NCI-H524 treated with DMSO at 0.1 percent for 48 hours (cell line): ENCODE results near the gene AS3MT.
"Not testable (repeated sequence)": the region's sequence is repeated elsewhere in the genome, so short reads cannot be mapped to it uniquely, and the experiment has no call there.

ENCODE experiments used
- DNase-seq: peaks from one replicate; lab custom pipeline; 2025; lab: John Stamatoyannopoulos, UW

Gene AS3MT

GRCh38 chr10:102855731-102856436 lies 13.4 kb upstream of the AS3MT start:
- not testable (repeated sequence) for DNase-seq

- no peak for DNase-seq
These were observed 12.4 kb upstream of the AS3MT start for GRCh38 chr10:102856758-102857424.

GRCh38 chr10:102859911-102860310 lies 9.4 kb upstream of the AS3MT start:
- DNase-seq = no peak

GRCh38 chr10:102863660-102864059 lies 5.6 kb upstream of the AS3MT start:
- DNase-seq = no peak

DNA sequence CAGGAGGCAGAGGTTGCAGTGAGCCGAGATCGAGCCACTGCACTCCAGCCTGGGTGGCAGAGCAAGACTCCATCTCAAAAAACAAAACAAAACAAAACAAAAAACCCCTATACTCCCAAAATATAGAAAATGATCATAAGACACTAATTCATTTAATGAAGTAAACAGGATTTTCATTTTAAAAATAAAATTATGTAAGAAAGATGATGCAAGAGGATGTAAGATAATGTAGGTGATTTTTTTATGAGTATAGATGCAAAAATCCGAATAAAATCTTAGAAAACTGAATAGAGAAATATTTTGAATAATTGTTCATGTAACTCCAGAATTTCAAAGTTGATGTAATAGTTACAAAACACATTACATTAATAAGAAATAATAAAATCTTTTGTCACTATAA lies 3.6 kb upstream of the AS3MT start:
- DNase-seq = no peak

- DNase-seq = no peak
These were observed 386 bp upstream of the AS3MT start for GRCh38 chr10:102868911-102869257.

GRCh38 chr10:102870221-102870620 lies 951 bp downstream of the AS3MT start:
- no peak for DNase-seq

DNA sequence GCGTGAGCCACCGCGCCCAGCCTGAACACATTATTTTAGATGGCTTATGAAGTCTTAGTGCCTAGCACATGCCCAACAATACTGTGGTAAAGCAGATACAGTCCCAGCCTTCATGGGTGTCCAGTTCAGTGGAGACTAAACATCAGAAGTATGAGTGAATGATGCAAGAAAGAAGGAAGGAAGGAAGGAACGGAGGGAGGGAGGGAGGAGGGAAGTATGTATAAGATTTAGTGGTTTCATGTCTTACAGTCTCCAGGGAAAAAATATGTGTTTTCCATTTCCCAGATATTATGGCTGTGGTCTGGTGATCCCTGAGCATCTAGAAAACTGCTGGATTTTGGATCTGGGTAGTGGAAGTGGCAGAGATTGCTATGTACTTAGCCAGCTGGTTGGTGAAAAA lies 2.9 kb downstream of the AS3MT start:
- DNase-seq = no peak

DNA sequence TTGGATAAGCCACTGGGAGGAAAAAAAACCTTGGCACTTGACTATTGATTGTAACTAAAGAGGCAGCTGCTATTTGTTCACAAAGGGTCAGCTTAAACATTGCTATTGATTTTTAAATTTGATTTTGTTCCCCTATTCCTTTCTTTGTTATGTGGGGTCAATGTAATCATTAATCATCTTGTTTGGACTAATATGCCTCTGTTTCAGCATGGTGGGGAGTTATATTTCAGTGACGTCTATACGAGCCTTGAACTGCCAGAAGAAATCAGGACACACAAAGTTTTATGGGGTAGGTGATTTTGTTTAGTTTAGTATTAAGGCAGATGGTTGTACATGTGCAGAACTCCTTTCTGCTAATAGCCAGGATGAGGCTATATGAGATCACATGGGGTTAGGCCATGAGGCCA lies 7.5 kb downstream of the AS3MT start:
- DNase-seq = no peak

DNA sequence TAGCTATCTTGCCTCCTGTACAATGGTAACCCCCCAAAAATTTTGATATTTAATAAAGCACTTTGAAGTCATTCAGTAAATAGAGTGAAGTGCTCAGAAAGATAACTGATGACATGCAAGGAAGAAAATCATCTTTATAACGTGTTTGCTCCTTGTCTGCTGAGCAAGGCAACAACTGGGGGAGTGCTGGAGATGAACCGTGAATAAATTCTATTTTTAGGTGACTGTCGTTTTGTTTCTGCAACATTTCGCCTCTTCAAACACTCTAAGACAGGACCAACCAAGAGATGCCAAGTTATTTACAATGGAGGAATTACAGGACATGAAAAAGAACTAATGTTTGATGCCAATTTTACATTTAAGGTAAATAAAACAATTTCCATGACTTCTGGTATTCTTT lies 9.4 kb downstream of the AS3MT start:
- no peak for DNase-seq

DNA sequence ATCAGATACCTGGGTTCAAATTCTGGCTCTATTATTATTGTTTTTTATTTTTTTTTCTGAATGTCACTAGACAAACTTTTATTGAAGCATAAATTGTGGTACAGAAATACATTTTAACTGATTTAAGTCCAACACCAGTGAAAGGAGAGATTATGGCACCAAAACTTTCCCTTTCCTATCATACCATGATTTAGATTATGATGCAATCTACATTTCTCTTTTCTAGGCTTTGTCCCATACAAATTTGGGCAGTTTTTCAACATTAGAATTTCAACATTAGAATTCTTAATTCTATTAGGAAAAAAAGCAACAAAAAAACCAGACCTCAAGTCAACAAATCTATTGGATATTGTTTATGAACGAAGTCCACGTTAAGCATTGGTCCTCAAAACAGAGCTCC lies 11.0 kb downstream of the AS3MT start:
- DNase-seq = no peak

DNA sequence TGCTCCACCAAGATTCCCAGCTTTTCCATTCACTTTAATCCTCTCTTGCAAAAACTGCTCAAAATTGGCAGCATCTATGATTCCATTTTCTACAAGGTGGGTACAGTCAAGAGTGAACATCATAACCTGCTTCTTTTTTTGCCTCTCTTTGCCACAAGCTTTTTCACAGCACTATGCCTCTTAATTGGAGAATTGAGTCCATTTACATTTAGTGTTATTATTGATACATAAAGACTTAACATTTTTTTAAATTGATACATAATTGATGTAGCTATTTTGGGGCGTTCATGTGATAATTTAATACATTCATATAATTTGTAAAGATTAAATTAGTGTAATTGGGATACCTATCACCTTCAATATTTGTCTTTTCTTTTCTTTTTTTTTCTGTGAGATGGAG lies 18.8 kb downstream of the AS3MT start:
- no peak for DNase-seq

DNA sequence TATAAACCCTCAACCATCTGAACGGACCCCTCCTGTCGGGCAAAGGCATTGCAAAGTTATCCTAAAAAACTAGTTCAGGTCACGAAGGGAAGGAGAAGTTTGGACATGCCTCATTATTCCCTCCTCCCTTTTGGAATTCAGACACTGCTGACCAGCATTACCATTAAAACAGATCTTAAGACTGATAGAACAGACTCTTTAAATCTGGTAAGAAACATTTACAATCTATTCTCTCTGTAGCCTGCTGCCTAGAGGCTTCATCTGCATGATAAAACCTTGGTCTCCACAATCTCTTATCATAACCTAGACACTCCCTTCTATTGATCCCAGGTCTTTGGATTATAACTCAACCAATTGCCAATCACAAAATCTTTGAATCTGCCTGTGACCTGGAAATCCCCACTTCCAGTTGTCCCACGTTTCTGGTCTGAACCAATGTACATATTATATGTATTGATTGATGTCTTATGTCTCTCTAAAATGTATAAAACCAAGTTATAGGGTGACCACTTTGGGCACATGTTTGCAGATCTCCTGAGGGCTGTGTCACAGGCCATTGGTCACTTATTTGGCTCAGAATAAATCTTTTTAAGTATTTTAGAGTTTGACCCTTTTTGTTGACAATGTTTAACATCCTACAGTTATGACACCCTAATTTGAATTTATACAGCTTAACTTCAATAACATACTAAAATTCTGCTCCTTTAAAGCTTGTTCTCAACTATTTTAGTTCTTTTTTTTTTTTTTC lies 25.4 kb downstream of the AS3MT start:
- DNase-seq = no peak

DNA sequence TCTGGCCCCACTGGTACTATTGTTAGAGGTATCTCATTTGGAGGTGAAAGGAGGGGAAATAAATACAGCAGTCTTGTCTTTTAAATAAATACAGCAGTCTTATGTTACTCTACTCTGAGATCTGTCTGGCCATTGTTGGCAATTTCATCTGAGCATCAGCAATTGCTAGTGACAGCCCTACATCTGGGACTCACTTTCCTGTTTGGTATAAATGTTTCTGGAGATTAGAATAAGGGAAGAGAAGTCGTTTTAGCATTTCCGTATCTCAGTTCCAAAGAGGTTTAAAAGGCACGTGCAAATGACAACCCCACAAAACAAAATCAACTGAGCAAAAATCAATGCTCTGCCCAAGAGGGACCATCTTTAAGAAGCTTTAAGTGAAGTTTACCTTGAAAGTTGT lies 30.7 kb downstream of the AS3MT start:
- DNase-seq = no peak

GRCh38 chr10:102904346-102904745 lies 35.1 kb downstream of the AS3MT start:
- DNase-seq = no peak

DNA sequence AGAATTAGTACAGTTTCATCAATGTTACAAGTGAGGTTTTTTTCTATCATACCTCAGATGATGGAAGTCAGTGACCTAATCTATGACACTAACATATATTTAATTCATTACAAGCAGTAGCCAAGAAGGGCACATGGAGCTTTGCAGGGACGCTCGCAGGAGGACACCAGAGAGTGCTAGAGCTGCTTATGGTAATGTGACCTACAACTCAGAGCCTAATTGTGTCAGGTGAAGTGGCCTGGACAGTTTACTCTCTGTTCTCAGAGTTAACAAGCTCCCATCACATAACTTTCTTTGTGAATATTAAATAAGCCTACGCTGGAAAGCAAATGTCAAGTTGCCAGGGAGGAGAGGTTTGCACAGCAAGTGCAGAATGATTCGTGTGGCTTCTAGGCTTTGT lies 37.2 kb downstream of the AS3MT start:
- no peak for DNase-seq

- no peak for DNase-seq
These were observed 45.5 kb downstream of the AS3MT start for GRCh38 chr10:102914781-102915180.

- DNase-seq = no peak
These were observed 46.9 kb downstream of the AS3MT start for GRCh38 chr10:102916173-102916572.

DNA sequence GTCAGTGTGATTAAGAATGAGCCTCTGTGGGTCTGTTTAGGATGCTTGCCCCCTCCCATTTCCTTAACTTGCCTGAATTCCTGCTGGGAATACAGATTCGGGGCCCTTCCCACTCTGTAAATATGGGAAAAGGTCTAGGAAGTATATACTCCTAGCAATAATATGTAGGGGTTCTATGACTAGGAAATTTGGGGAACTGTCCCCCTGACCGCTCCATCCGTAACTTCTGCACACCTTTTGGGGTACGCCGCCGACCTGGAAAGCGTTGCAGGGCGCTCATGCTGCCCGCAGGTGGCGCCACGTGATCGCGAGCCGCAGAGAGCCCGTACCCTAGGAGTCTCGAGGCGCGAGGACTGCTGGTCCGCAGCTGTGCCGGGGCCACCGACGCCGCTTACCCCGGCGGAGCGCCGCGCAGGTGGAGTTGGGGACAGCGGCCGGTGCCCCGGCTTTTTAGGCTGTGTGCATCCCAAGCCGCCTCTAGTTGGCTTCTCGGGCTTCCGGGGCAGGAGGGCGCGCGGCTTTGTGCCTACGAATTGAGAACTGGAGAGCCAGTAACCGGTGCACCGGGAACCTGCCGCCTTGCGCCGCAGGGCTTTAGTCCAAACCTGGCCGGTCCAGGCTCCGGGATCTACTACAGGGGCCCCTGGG lies 48.2 kb downstream of the AS3MT start:
- DNase-seq = no peak

- DNase-seq = peak; percentile 69
These were observed 48.9 kb downstream of the AS3MT start, which contains the start of gene CNNM2 for GRCh38 chr10:102917962-102918816. Gene CNNM2 (plus strand): TSS chr10:102918294. CDS start chr10:102918481, 187 bp downstream.

GRCh38 chr10:102918817-102919245 lies 49.6 kb downstream of the AS3MT start:
- no peak for DNase-seq
